ENCODE measurements around the gene BRCC3.

DNA sequence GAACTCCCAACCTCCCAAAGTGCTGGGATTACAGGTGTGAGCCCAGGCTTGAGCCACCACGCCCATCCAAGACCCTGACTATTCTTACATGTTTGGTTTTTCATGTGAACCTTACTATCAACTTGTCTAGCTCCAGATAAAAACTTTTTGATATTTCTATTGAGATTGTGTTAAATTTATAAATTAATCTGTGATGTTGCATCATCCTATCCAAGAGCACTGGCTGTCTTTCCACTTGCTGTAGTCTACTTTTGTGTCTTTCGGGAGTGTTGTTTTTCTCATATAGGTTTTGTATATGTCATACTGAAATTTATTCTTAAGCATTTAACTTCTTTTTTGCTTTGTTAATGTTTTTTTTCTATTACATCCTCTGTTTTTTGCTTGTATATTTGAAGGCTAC lies 34.6 kb downstream of the BRCC3 start:
- TF ChIP-seq POLR2A (IDR thresholded peaks at IDR 0.05): no peak
- TF ChIP-seq, protein P1, sequence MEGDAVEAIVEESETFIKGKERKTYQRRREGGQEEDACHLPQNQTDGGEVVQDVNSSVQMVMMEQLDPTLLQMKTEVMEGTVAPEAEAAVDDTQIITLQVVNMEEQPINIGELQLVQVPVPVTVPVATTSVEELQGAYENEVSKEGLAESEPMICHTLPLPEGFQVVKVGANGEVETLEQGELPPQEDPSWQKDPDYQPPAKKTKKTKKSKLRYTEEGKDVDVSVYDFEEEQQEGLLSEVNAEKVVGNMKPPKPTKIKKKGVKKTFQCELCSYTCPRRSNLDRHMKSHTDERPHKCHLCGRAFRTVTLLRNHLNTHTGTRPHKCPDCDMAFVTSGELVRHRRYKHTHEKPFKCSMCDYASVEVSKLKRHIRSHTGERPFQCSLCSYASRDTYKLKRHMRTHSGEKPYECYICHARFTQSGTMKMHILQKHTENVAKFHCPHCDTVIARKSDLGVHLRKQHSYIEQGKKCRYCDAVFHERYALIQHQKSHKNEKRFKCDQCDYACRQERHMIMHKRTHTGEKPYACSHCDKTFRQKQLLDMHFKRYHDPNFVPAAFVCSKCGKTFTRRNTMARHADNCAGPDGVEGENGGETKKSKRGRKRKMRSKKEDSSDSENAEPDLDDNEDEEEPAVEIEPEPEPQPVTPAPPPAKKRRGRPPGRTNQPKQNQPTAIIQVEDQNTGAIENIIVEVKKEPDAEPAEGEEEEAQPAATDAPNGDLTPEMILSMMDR (IDR thresholded peaks at IDR 0.05): no peak
